ENCODE results near the gene SESTD1. TPM values are rescaled to one million over a fixed set of nuclear protein-coding genes. Genes with fewer than 3 reads are reported as not detected.
"Not testable (repeated sequence)": the region's sequence is repeated elsewhere in the genome, so short reads cannot be mapped to it uniquely, and the experiment has no call there.

SESTD1 gene
- total RNA-seq, 6 experiments from 2014 or later: 19.7 to 26.6 (median 24.3) TPM

GRCh38 chr2:179057737-179058136 is 206.9 kb downstream of the SESTD1 start:
- Mint-ChIP-seq H3K4me1 (ENCODE audit: low read depth) (peaks cover 8% of the 10 kb centered on the region), H3K27ac (no peak overlapping the region), H3K27me3 (ENCODE audit: insufficient read depth) (peaks cover 2% of the 10 kb centered on the region), H3K4me3 (no peak overlapping the region), H3K9me3 (no peaks in the 10 kb centered on the region), H3K36me3 (ENCODE audit: low read depth) (no peaks in the 10 kb centered on the region)
- TF ChIP-seq CTCF (IDR thresholded peaks at IDR 0.05): no peak
- DNase-seq: no peak

- H3K36me3 Mint-ChIP-seq (ENCODE audit: low read depth); H3K4me3 Mint-ChIP-seq; H3K27ac Mint-ChIP-seq; DNase-seq; H3K9me3 Mint-ChIP-seq; H3K27me3 Mint-ChIP-seq (ENCODE audit: insufficient read depth): not testable (repeated sequence)
- peaks cover 11% of the 10 kb centered on the region for H3K4me1 Mint-ChIP-seq (ENCODE audit: low read depth)
Observed at GRCh38 chr2:179053568-179053967, 211.1 kb downstream of the SESTD1 start.

Other genes starting within 250 kb of the SESTD1 start
- under 1 TPM in 2 of 6 experiments, not detected in 4; 0.03 to 0.05 TPM for gene CCDC141, start 214.7 kb downstream of the SESTD1 start, total RNA-seq (2021; fragmentation: NEBNext Ultra II Directional; extraction: Animal tissue kit (Norgen Biotek cat#: 25700))